Thyroid gland (tissue), 4 donors: ENCODE results near the gene CYBB. TPM values are rescaled to one million over a fixed set of nuclear protein-coding genes. Genes with fewer than 3 reads are reported as not detected.

Experiments
- DNase-seq, 2 donors: peaks; one replicate each; pipeline ENCODE4 v3.0.0-alpha.2; 2019
- H3K27ac ChIP-seq, 3 donors: fragments of 200-600 bp; sonication (generic); 1 replicate in 2 of 3; 2 replicates in 1 of 3; pipeline ENCODE4 v1.5.1; 2016 to 2019; ENCODE audit warnings: mild to moderate bottlenecking in 1 of 3, moderate library complexity in 1 of 3
- H3K27me3 ChIP-seq: fragments of 200-600 bp; sonication (generic); one replicate; pipeline ENCODE4 v1.5.1; 2019
- H3K36me3 ChIP-seq, 2 donors: fragments of 200-600 bp; sonication (generic); one replicate each; pipeline ENCODE4 v1.5.1; 2016 to 2019
- H3K4me1 ChIP-seq, 2 donors: fragments of 200-600 bp; sonication (generic); one replicate each; pipeline ENCODE4 v1.5.1; 2017 to 2019
- H3K4me3 ChIP-seq, 3 donors: fragments of 200-600 bp; sonication (generic); replicated peaks in 1 of 3; 1 replicate in 2 of 3; 2 replicates in 1 of 3; pipeline ENCODE4 v1.5.1; 2016; ENCODE audit warnings: mild to moderate bottlenecking in 1 of 3
- H3K9me3 ChIP-seq: fragments of 200-600 bp; sonication (generic); one replicate; pipeline ENCODE4 v1.5.1; 2017
- CTCF ChIP-seq, 6 experiments: fragments of 200-600 bp in 3 of 6; fragments of 450-650 bp in 3 of 6; sonication (generic) in 3 of 6; IDR thresholded peaks; one replicate each; pipeline ENCODE4 v1.5.1; 2016 to 2019; ENCODE audit warnings: antibody characterized with exemption in 6 of 6, mild to moderate bottlenecking in 2 of 6, inconsistent platforms in 1 of 6, moderate library complexity in 1 of 6
- POLR2A ChIP-seq, 2 donors: fragments of 450-650 bp; IDR thresholded peaks; one replicate each; pipeline ENCODE4 v1.6.1; 2017; ENCODE audit warnings: antibody characterized with exemption in 2 of 2, mild to moderate bottlenecking in 2 of 2, moderate library complexity in 1 of 2
- WGBS, 2 donors: methylation state at CpG; one replicate each; pipeline ENCODE4 v1.1.5; 2017; 5-methylcytosine and 5-hydroxymethylcytosine counted together
- intact Hi-C: fragments of 100-400 bp; cut with DNase I; formaldehyde crosslinking; loops from one replicate; pipeline ENCODE4 v1.15.1; 2023
- total RNA-seq, 4 donors: library from RNA; depleted of rRNA; stranded (reverse); fragments of >200 nt; gene quantifications; one replicate each; pipeline ENCODE4 v1.2.3, GENCODE V29; 2016

Gene CYBB
- total RNA-seq, 4 donors from 2014 or later = 6.9 to 18.9 (median 10.9) TPM

- 83 to 94% methylated on average over 2 of the region's 2 CpGs for WGBS, 2 donors
- H3K4me3 ChIP-seq = no peak overlapping the region
- H3K27me3 ChIP-seq = no peaks in the 10 kb centered on the region
- TF ChIP-seq CTCF (IDR thresholded peaks at IDR 0.05) (no peak), POLR2A (IDR thresholded peaks at IDR 0.05) (no peak)
- intact Hi-C loops = no loop called here
- no peaks in the 10 kb centered on the region for H3K9me3 ChIP-seq
- DNase-seq = no peak
- H3K4me1 ChIP-seq = no peaks in the 10 kb centered on the region
- H3K27ac ChIP-seq = no peak overlapping the region
- no peaks in the 10 kb centered on the region for H3K36me3 ChIP-seq
Observed at GRCh38 chrX:37752281-37752680, 27.6 kb upstream of the CYBB start.

- intact Hi-C loops = no loop called here
- Histone ChIP-seq H3K27ac (no peak overlapping the region), H3K9me3 (no peaks in the 10 kb centered on the region), H3K27me3 (no peaks in the 10 kb centered on the region), H3K4me1 (no peaks in the 10 kb centered on the region), H3K4me3 (no peak overlapping the region), H3K36me3 (no peaks in the 10 kb centered on the region)
- TF ChIP-seq CTCF (IDR thresholded peaks at IDR 0.05) (no peak), POLR2A (IDR thresholded peaks at IDR 0.05) (no peak)
- DNase-seq = no peak
Observed at GRCh38 chrX:37752936-37753335, 26.9 kb upstream of the CYBB start.

- no peaks in the 10 kb centered on the region for H3K36me3 ChIP-seq
- no peak overlapping the region for H3K27ac ChIP-seq
- DNase-seq = no peak
- no peak overlapping the region for H3K4me3 ChIP-seq
- H3K4me1 ChIP-seq = no peaks in the 10 kb centered on the region
- no peaks in the 10 kb centered on the region for H3K9me3 ChIP-seq
- no peaks in the 10 kb centered on the region for H3K27me3 ChIP-seq
- 67 to 92% methylated on average over 1 to 2 of the region's 2 CpGs for WGBS, 2 donors
- intact Hi-C loops = no loop called here
- TF ChIP-seq POLR2A (IDR thresholded peaks at IDR 0.05) (no peak), CTCF (IDR thresholded peaks at IDR 0.05) (no peak)
Observed at GRCh38 chrX:37753384-37753783, 26.5 kb upstream of the CYBB start.

- intact Hi-C loops = no loop called here
- DNase-seq = no peak
- H3K36me3 ChIP-seq = no peaks in the 10 kb centered on the region
- H3K4me1 ChIP-seq = no peaks in the 10 kb centered on the region
- H3K9me3 ChIP-seq = no peaks in the 10 kb centered on the region
- no peak overlapping the region for H3K27ac ChIP-seq
- TF ChIP-seq CTCF (IDR thresholded peaks at IDR 0.05) (no peak), POLR2A (IDR thresholded peaks at IDR 0.05) (no peak)
- H3K27me3 ChIP-seq = no peaks in the 10 kb centered on the region
- no peak overlapping the region for H3K4me3 ChIP-seq
- WGBS, 2 donors = 80 to 92% methylated on average over 2 of the region's 2 CpGs
Observed at GRCh38 chrX:37754516-37754915, 25.3 kb upstream of the CYBB start.

- no peaks in the 10 kb centered on the region for H3K4me1 ChIP-seq
- no peaks in the 10 kb centered on the region for H3K27me3 ChIP-seq
- DNase-seq = no peak
- no peaks in the 10 kb centered on the region for H3K36me3 ChIP-seq
- intact Hi-C loops = no loop called here
- no peak overlapping the region for H3K27ac ChIP-seq
- no peak overlapping the region for H3K4me3 ChIP-seq
- TF ChIP-seq POLR2A (IDR thresholded peaks at IDR 0.05) (no peak), CTCF (IDR thresholded peaks at IDR 0.05) (no peak)
- H3K9me3 ChIP-seq = no peaks in the 10 kb centered on the region
Observed at GRCh38 chrX:37755025-37755424, 24.8 kb upstream of the CYBB start.
